Fibroblast of lung (primary cell): ENCODE measurements around the gene KCNN4. TPM values are rescaled to one million over a fixed set of nuclear protein-coding genes. Genes with fewer than 3 reads are reported as not detected.
A peak's percentile ranks its signal among the peaks of the same experiment; 100 is the strongest.

Source experiments
- DNase-seq, 2 donors: peaks; one replicate each; pipeline versions ENCODE4 v3.0.0 to v3.0.0-alpha.2; 2010; ENCODE audit warnings: low read depth in 2 of 2
- H2AFZ ChIP-seq: 2 replicates; pipeline ENCODE4 v1.5.1; 2012; ENCODE audit warnings: low read length, control low read depth, inconsistent platforms
- H3K27ac ChIP-seq: 2 replicates; pipeline ENCODE4 v1.5.1; 2011; ENCODE audit warnings: low read length, control low read depth; ENCODE audit not compliant: insufficient read depth
- H3K27me3 ChIP-seq: 2 replicates; pipeline ENCODE4 v1.5.1; 2011; ENCODE audit warnings: mild to moderate bottlenecking, low read length; ENCODE audit not compliant: control insufficient read depth, insufficient read depth
- H3K36me3 ChIP-seq: 2 replicates; pipeline ENCODE4 v1.5.1; 2011; ENCODE audit warnings: low read length; ENCODE audit not compliant: control insufficient read depth, insufficient read depth
- H3K4me1 ChIP-seq: 2 replicates; pipeline ENCODE4 v1.5.1; 2011; ENCODE audit warnings: low read length; ENCODE audit not compliant: control insufficient read depth, insufficient read depth; ENCODE audit errors: extremely low read depth
- H3K4me2 ChIP-seq: 2 replicates; pipeline ENCODE4 v1.5.1; 2011; ENCODE audit warnings: low read length, control low read depth; ENCODE audit not compliant: insufficient read depth; ENCODE audit errors: extremely low read depth
- H3K4me3 ChIP-seq, 4 experiments: fragments of 200-600 bp in 1 of 4; sonication (generic) in 1 of 4; replicated peaks in 1 of 4; 2 replicates each; pipeline ENCODE4 v1.5.1; 2011 to 2016; ENCODE audit warnings: low read length in 4 of 4, low read depth in 3 of 4, mild to moderate bottlenecking in 3 of 4, control low read depth in 2 of 4, inconsistent platforms in 1 of 4, mixed read lengths in 1 of 4; ENCODE audit not compliant: insufficient read depth in 1 of 4; ENCODE audit errors: control extremely low read depth in 1 of 4
- H3K79me2 ChIP-seq: 2 replicates; pipeline ENCODE4 v1.5.1; 2012; ENCODE audit warnings: mild to moderate bottlenecking, low read length, inconsistent platforms; ENCODE audit not compliant: control insufficient read depth, insufficient read depth
- H3K9ac ChIP-seq: 2 replicates; pipeline ENCODE4 v1.5.1; 2011; ENCODE audit warnings: mild to moderate bottlenecking, low read length, control low read depth; ENCODE audit not compliant: insufficient read depth
- H3K9me3 ChIP-seq: 2 replicates; pipeline ENCODE4 v1.5.1; 2012; ENCODE audit warnings: low read depth, low read length; ENCODE audit not compliant: control insufficient read depth, insufficient read depth
- H4K20me1 ChIP-seq: 2 replicates; pipeline ENCODE4 v1.5.1; 2011; ENCODE audit warnings: low read length; ENCODE audit not compliant: control insufficient read depth, insufficient read depth; ENCODE audit errors: extremely low read depth
- EZH2 ChIP-seq: IDR thresholded peaks from 2 replicates; pipeline ENCODE4 v1.5.1; 2012; ENCODE audit warnings: low read length, control low read depth, mild to moderate bottlenecking; ENCODE audit errors: missing control alignments
- polyA plus RNA-seq, 2 donors: library from polyadenylated mRNA; depleted of rRNA in 1 of 2; stranded (reverse) in 1 of 2; unstranded in 1 of 2; fragments of >200 nt; gene quantifications; 2 replicates each; pipeline ENCODE4 v1.2.1, GENCODE V29; 2011 to 2012; ENCODE audit warnings: missing spikeins in 1 of 2
- total RNA-seq: library from RNA; depleted of rRNA; stranded (reverse); fragments of >200 nt; gene quantifications from 2 replicates; pipeline ENCODE4 v1.2.1, GENCODE V29; 2014
- TF ChIP-seq, protein P1 (sequence below), 2 donors: IDR thresholded peaks in 1 of 2; conservative IDR thresholded peaks in 1 of 2; 1 replicate in 1 of 2; 2 replicates in 1 of 2; pipeline ENCODE4 v1.5.1; 2011 to 2012; ENCODE audit warnings: low read length in 2 of 2, control low read depth in 1 of 2, inconsistent platforms in 1 of 2, low read depth in 1 of 2, mild to moderate bottlenecking in 1 of 2

Gene KCNN4
- total and polyA plus RNA-seq, 2 donors (not counting 1 experiment from before 2014, with no cell fraction given): 0.41 to 0.83 TPM

DNA sequence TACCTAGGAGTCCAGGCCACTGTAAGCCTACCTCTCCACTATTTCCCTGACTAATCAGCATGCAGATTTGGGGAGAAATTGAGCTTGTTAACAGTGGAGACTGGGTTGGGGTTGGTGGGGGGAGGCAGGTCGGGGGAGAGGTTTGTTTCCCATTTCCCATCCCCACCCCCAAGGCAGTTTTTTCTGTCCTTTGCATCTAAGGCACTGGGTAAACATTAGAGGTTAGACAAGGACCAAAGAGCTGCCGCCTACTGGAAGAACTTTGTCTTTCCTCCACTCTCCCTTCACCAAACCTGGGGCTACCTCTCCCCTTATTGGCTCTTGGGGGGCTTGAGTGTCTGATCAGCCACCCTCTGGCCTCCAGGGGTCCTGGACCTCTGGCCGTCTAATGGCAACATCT is 953 bp downstream of the KCNN4 start:
- Histone ChIP-seq H3K9me3 (no peaks in the 10 kb centered on the region), H3K4me1 (peaks cover 13% of the 10 kb centered on the region), H3K27me3 (no peaks in the 10 kb centered on the region), H3K36me3 (no peaks in the 10 kb centered on the region), H3K79me2 (no peaks in the 10 kb centered on the region), H4K20me1 (no peaks in the 10 kb centered on the region), H3K4me2 (no peak overlapping the region), H3K9ac (no peak overlapping the region), H2AFZ (no peak overlapping the region), H3K27ac (no peak overlapping the region), H3K4me3 (no peak overlapping the region)
- no peak for DNase-seq
- TF ChIP-seq EZH2: no peak
- TF ChIP-seq, protein P1, sequence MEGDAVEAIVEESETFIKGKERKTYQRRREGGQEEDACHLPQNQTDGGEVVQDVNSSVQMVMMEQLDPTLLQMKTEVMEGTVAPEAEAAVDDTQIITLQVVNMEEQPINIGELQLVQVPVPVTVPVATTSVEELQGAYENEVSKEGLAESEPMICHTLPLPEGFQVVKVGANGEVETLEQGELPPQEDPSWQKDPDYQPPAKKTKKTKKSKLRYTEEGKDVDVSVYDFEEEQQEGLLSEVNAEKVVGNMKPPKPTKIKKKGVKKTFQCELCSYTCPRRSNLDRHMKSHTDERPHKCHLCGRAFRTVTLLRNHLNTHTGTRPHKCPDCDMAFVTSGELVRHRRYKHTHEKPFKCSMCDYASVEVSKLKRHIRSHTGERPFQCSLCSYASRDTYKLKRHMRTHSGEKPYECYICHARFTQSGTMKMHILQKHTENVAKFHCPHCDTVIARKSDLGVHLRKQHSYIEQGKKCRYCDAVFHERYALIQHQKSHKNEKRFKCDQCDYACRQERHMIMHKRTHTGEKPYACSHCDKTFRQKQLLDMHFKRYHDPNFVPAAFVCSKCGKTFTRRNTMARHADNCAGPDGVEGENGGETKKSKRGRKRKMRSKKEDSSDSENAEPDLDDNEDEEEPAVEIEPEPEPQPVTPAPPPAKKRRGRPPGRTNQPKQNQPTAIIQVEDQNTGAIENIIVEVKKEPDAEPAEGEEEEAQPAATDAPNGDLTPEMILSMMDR (conservative IDR thresholded peaks at IDR 0.05 in 1 of 2, IDR thresholded peaks at IDR 0.05 in 1 of 2; ENCODE audit: low read depth in 1 of 2, low read length in 2 of 2): peak in 1 of 2 donors; percentile 12

GRCh38 chr19:43779147-43779819 is 1.5 kb downstream of the KCNN4 start:
- DNase-seq: no peak
- TF ChIP-seq, protein P1 (conservative IDR thresholded peaks at IDR 0.05 in 1 of 2, IDR thresholded peaks at IDR 0.05 in 1 of 2; ENCODE audit: low read depth in 1 of 2, low read length in 2 of 2): no peak
- no peak for TF ChIP-seq EZH2
- H3K27ac ChIP-seq: no peak overlapping the region
- H3K9ac ChIP-seq: no peak overlapping the region
- no peaks in the 10 kb centered on the region for H3K27me3 ChIP-seq
- H3K4me2 ChIP-seq: no peak overlapping the region
- H2AFZ ChIP-seq: no peak overlapping the region
- no peaks in the 10 kb centered on the region for H3K79me2 ChIP-seq
- no peaks in the 10 kb centered on the region for H3K36me3 ChIP-seq
- H3K4me3 ChIP-seq: no peak overlapping the region
- H3K4me1 ChIP-seq: peaks cover 11% of the 10 kb centered on the region
- no peaks in the 10 kb centered on the region for H4K20me1 ChIP-seq
- H3K9me3 ChIP-seq: no peaks in the 10 kb centered on the region

GRCh38 chr19:43778651-43779050 is 2.1 kb downstream of the KCNN4 start:
- no peak overlapping the region for H3K9ac ChIP-seq
- no peaks in the 10 kb centered on the region for H3K79me2 ChIP-seq
- no peak overlapping the region for H3K4me2 ChIP-seq
- no peaks in the 10 kb centered on the region for H3K9me3 ChIP-seq
- no peak overlapping the region for H3K27ac ChIP-seq
- peaks cover 8% of the 10 kb centered on the region for H3K4me1 ChIP-seq
- no peaks in the 10 kb centered on the region for H3K36me3 ChIP-seq
- no peak overlapping the region for H2AFZ ChIP-seq
- H3K27me3 ChIP-seq: no peaks in the 10 kb centered on the region
- H4K20me1 ChIP-seq: no peaks in the 10 kb centered on the region
- no peak for DNase-seq
- no peak for TF ChIP-seq EZH2
- TF ChIP-seq, protein P1 (conservative IDR thresholded peaks at IDR 0.05 in 1 of 2, IDR thresholded peaks at IDR 0.05 in 1 of 2; ENCODE audit: low read depth in 1 of 2, low read length in 2 of 2): no peak
- no peak overlapping the region for H3K4me3 ChIP-seq
